VCaP (cell line): ENCODE data around the gene UGT1A9.

Experiments used
- H3K27ac ChIP-seq: fragments of 450-650 bp; 2 replicates; pipeline ENCODE4 v1.5.1; 2017
- CTCF ChIP-seq: fragments of 450-650 bp; conservative IDR thresholded peaks from 2 replicates; pipeline ENCODE4 v1.5.1; 2017; ENCODE audit warnings: mild to moderate bottlenecking, moderate library complexity

The UGT1A9 gene

GRCh38 chr2:233794128-233794658 is 122.5 kb downstream of the UGT1A9 start:
- no peak for TF ChIP-seq CTCF
- H3K27ac ChIP-seq, result no peak overlapping the region

GRCh38 chr2:233795735-233796171 is 124.1 kb downstream of the UGT1A9 start:
- no peak overlapping the region for H3K27ac ChIP-seq
- no peak for TF ChIP-seq CTCF

GRCh38 chr2:233796254-233796653 is 124.6 kb downstream of the UGT1A9 start:
- TF ChIP-seq CTCF, result no peak

GRCh38 chr2:233798335-233799086 is 126.8 kb downstream of the UGT1A9 start:
- no peak overlapping the region for H3K27ac ChIP-seq

More at GRCh38 chr2:233796254-233796653, 124.6 kb downstream of the UGT1A9 start:
- H3K27ac ChIP-seq, result no peak overlapping the region

GRCh38 chr2:233799087-233799665 is 127.5 kb downstream of the UGT1A9 start:
- H3K27ac ChIP-seq, result no peak overlapping the region
- no peak for TF ChIP-seq CTCF

More at GRCh38 chr2:233798335-233799086, 126.8 kb downstream of the UGT1A9 start:
- TF ChIP-seq CTCF, result no peak

- TF ChIP-seq CTCF, result no peak
- no peak overlapping the region for H3K27ac ChIP-seq
Observed at GRCh38 chr2:233799716-233800115, 128.0 kb downstream of the UGT1A9 start.

- H3K27ac ChIP-seq, result no peak overlapping the region
- TF ChIP-seq CTCF, result no peak
Observed at GRCh38 chr2:233800208-233800607, 128.5 kb downstream of the UGT1A9 start.
